H1 (cell line): ENCODE data around the gene USP9Y. TPM values are rescaled to one million over a fixed set of nuclear protein-coding genes. Genes with fewer than 3 reads are reported as not detected.

Source experiments
- CEBPB ChIP-seq: IDR thresholded peaks from 2 replicates; pipeline ENCODE4 v1.6.1; 2012; ENCODE audit warnings: low read depth, low read length
- EZH2 ChIP-seq: fragments of 200-600 bp; sonication (generic); IDR thresholded peaks from 2 replicates; pipeline ENCODE4 v1.7.1; 2012; ENCODE audit warnings: low read depth, mild to moderate bottlenecking, moderate library complexity, low read length, inconsistent platforms; ENCODE audit not compliant: severe bottlenecking
- FOSL1 ChIP-seq: IDR thresholded peaks from 2 replicates; pipeline ENCODE4 v1.6.1; 2011; ENCODE audit warnings: mild to moderate bottlenecking, low read depth, low read length, moderate library complexity; ENCODE audit not compliant: insufficient read depth
- KDM1A ChIP-seq: fragments of 200-600, 300-600 bp; sonication (generic); IDR thresholded peaks from 2 replicates; pipeline ENCODE4 v1.7.1; 2016; ENCODE audit warnings: mild to moderate bottlenecking, low read length, borderline replicate concordance
- MAFK ChIP-seq: IDR thresholded peaks from 2 replicates; pipeline ENCODE4 v1.6.1; 2012; ENCODE audit warnings: low read depth, mild to moderate bottlenecking, improper control_type of control experiment, low read length
- POLR2A ChIP-seq, 2 experiments: IDR thresholded peaks; 1 replicate in 1 of 2; 2 replicates in 1 of 2; pipeline ENCODE4 v1.6.1; 2011; ENCODE audit warnings: low read depth in 2 of 2, low read length in 2 of 2, mild to moderate bottlenecking in 2 of 2; ENCODE audit errors: control extremely low read depth in 1 of 2
- RBBP5 ChIP-seq: IDR thresholded peaks from 2 replicates; pipeline ENCODE4 v1.7.1; 2012; ENCODE audit warnings: low read depth, mild to moderate bottlenecking, inconsistent platforms, low read length, moderate library complexity, borderline replicate concordance
- RNF2 ChIP-seq: fragments of 200-900, 300-1000 bp; sonication (generic); IDR thresholded peaks from 2 replicates; pipeline ENCODE4 v1.7.1; 2016; ENCODE audit warnings: borderline replicate concordance, low read depth, mild to moderate bottlenecking, antibody characterized with exemption, low read length; ENCODE audit not compliant: poor library complexity, severe bottlenecking; ENCODE audit errors: missing control alignments
- polyA plus RNA-seq, 7 experiments: library from polyadenylated mRNA; depleted of rRNA in 3 of 7; stranded (reverse) in 5 of 7; unstranded in 2 of 7; fragments of >200 nt in 5 of 7; fragments of 200-250 nt in 2 of 7; gene quantifications; 1 replicate in 5 of 7; 2 replicates in 1 of 7; 4 replicates in 1 of 7; pipeline versions ENCODE4 v1.2.1 to v1.2.3, GENCODE V29; 2011 to 2013; ENCODE audit warnings: missing spikeins in 2 of 7, mixed read lengths in 2 of 7
- total RNA-seq: library from RNA; stranded (reverse); fragmentation: NEBNext Ultra II Directional; extraction: Animal tissue kit (Norgen Biotek cat#: 25700); gene quantifications from 2 replicates; pipeline ENCODE4 v1.2.1, GENCODE V29; 2021

USP9Y gene
- total and polyA plus RNA-seq, 2 of the 8 experiments (the other 6 are each of a cell fraction or from before 2014, with no cell fraction given), result 28.3 to 34.1 TPM

GRCh38 chrY:12809034-12809433 lies 108.0 kb downstream of the USP9Y start (continued):
- TF ChIP-seq FOSL1 (no peak), RBBP5 (no peak), POLR2A (IDR thresholded peaks at IDR 0.05; ENCODE audit: control extremely low read depth in 1 of 2, low read depth in 2 of 2, low read length in 2 of 2) (no peak), KDM1A (no peak), MAFK (no peak), CEBPB (no peak), RNF2 (no peak), EZH2 (no peak)
